GM19395 (cell line): ENCODE data around the gene FETUB.
A peak's percentile ranks its signal among the peaks of the same experiment; 100 is the strongest.
"Not testable (repeated sequence)": the region's sequence is repeated elsewhere in the genome, so short reads cannot be mapped to it uniquely, and the experiment has no call there.

ENCODE experiments used
- ATAC-seq: cut with Tn5 transposase; IDR thresholded peaks from one replicate; pipeline ENCODE4 v1.9.1; 2021; ENCODE audit warnings: mild to moderate bottlenecking, moderate library complexity; ENCODE audit not compliant: unreplicated experiment

Gene FETUB

DNA sequence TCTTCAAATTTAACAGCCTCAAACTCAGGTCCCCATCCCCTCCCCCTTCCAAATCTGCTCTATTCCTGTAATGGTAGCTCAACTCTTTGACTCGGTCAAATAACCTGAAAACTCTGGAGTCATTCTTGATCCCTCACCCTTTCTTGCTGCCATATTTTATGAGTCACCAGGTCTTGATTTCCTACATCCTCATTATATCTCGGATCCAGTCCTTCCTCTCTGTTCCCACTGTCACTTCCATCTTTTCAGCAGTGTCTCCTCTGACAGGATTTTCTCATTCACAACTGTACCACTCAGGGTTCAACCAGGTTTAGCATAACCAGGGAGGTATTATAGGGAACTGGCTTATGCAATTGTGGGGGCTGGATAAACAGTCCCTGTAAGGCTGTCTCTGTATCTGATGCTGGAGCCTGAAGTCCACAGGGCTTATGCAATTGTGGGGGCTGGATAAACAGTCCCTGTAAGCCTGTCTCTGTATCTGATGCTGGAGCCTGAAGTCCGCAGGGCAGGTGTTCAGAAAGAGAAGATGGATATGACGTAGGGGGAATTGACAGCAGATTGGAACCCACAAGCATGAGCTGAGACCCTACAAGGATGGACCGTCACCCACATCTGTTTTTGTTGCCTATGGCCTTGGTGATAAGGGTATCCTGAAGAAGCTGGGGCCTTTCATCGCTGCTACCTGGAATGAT lies 9.1 kb upstream of the FETUB start:
- no peak for ATAC-seq

DNA sequence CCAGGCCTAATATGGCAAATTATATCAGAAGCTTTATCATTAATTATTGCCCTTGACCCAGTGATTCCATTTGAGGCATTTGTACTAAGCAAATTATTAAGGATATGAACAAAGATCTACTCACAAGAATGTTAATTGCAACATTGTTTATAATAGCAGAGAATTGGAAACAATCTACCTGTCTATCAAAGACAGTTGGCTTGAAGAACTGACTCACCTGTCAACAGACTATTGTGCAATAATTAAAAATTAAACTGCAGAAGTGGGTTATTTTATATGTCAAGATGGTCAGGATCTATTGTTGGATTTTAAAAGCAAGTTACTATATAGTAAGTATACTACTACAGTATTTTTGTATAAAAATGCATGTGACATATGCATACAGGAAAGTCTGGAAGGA lies 6.7 kb upstream of the FETUB start:
- ATAC-seq, result no peak

DNA sequence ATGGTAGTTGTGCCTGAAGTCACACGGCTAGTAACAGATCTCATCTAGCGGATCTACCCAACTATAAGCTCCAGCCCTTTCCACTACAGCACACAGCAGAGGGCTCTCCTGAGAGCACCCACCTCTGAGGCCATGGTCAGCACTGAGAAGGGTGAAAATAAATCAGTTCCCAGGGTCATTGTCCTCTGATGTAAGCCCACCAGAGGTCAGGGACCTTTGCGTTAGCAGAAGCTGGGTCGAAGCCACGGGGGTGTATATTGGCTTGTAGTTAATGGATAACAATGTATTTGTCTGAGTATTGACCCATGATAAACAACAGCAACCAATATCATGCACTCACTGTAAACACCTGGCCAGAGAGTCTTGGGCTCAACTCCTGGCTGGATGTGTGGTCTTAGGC lies 6.0 kb upstream of the FETUB start:
- not testable (repeated sequence) for ATAC-seq

DNA sequence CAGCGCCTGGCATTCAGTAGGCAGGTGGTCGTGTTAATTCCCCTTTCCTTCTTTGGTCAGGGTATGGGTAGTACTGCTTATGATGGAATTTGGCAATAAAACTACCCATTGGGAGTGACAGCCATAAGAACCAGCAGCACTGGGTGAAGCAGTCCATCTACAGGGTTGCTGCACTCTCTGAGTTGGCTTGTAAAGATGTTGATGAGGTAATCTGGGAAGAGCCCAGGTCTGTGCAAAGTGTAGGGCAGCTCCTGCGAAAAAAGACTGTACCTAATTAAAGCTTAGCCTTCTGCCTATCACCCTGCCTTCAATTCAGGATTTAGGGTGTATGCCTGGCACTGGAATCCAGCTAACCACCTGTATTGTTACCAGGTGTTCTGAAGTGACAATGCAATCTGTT lies 4.7 kb upstream of the FETUB start:
- no peak for ATAC-seq

DNA sequence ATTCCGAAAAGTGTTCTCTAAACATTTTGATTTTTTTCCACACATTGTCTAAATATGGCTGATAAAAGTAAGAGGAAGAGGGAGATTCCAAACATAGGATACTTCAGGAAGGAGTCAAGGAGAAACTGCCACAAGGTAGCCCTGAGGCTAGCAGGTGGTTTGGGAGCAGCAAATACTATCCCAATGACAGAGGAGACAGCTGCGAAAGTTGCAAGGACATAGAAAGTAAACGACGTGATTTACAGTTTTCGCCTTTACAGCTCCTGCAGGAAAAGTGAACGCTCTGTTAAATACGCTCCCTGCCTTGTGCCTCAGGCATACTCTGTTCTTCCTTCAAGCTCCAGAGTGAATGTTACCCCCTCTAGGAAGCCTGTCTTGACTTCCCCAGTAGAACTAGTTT lies 3.7 kb upstream of the FETUB start:
- no peak for ATAC-seq

DNA sequence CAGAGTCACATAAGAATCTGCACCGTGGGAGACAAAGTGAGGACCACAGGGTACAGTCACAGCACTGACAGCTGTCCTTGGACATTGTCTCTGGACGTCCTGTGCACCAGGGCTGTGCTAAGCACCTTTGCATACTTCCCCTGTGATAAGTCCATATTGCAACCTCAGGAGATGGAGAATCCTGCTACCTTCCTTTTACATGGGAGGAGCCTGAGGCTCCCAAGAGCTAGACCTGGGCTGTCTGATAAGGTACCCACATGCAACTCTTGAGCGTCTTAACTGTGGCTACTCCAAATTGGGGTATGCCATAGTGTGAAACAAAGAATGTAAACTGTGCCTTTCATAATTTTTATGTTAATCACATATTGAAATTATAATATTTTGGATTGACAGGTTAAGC lies 2.5 kb upstream of the FETUB start:
- no peak for ATAC-seq

DNA sequence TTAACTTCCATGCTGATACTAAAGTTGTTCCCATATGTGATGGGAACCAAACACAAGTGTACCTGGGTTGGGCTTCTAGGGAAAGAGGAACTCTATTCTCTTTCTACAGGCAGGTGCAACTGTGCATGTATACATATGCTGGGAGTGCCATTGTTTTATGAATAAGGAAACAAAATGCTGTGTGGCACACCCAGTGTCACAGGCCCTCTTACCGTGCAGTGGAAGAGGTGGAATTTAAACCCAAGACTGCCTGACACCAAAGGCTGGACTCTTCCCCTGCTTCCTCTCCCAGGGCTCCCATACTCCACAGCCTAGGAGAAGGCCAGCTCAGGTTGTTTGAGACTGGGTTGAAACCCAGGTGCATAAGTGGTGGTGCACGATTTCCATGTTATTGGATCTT lies 1.9 kb upstream of the FETUB start:
- ATAC-seq, result no peak

DNA sequence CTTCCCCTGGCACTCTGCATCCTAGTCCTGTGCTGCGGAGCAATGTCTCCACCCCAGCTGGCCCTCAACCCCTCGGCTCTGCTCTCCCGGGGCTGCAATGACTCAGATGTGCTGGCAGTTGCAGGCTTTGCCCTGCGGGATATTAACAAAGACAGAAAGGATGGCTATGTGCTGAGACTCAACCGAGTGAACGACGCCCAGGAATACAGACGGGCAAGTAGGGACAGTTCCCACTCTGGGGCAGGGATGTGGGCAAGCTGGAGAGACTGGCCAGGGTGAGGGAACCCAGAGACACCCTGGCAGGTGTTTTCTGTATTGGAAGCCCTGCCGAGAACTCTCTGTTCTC lies 247 bp downstream of the FETUB start:
- ATAC-seq, result no peak

DNA sequence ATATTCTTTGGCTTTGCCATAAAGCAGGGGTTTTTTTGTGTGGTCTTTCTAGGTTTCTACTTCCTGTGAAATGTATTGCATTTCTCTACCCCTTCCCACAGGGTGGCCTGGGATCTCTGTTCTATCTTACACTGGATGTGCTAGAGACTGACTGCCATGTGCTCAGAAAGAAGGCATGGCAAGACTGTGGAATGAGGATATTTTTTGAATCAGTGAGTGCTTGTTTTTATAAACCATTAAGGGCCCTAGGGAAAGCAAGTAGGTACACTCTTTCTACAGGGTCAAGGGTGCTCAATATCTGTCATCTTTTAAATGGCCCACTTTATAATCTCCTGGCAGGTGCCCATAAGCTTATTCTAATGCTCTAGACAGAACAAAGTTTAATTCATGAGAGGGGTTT lies 730 bp downstream of the FETUB start:
- no peak for ATAC-seq

DNA sequence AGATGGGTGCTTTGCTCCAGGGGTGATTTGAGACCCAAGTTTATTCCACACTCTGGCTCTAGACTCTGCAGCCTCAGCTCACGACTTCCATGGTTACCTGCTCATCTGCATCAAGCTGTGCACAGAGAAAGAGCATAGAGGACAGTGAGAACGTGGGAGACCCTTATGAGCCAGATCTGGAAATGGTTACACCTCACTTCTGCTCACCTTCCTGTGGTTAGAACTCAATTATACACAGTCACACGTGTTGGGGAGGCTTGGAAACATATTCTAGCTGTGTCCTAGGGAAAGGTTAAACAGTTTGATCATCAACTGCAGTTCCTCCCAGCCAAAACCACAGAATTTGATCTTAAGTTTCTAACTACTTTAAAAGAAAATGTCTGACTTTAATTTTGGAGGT lies 1.8 kb downstream of the FETUB start:
- no peak for ATAC-seq

DNA sequence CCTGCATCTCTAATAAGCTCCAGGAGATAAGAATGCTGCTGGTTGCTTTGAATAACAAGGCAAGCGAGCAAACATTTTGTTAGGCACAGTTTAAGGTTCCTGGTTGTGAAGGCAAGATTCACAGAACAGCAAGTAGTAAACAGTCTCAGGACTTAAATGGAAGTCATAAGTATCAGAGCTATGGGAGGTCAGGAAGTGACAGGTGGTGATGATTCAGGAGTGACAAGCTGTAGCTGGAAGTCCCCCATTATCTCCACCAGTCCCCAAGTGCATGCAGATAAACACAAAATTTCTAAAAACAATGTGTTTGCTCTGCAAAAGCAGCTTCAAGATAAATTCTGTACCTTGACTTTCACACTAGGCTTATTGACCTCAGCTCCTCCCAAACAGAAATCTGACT lies 3.3 kb downstream of the FETUB start:
- no peak for ATAC-seq

DNA sequence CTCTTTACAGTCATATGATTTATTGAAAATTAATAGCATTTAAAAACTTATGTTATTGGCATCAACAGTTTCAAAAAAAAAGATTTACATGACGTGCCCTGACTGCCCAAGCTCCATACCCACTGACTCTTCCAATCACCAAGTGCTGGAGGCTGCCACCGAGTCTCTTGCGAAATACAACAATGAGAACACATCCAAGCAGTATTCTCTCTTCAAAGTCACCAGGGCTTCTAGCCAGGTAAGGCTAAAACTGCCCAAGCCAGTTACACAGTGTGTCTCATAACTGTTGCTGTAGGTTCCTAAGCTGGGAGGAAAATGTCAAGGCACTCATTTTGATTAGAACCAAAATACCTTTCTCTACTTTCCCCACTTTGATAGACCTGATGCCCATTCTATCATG lies 4.5 kb downstream of the FETUB start:
- ATAC-seq, result no peak

DNA sequence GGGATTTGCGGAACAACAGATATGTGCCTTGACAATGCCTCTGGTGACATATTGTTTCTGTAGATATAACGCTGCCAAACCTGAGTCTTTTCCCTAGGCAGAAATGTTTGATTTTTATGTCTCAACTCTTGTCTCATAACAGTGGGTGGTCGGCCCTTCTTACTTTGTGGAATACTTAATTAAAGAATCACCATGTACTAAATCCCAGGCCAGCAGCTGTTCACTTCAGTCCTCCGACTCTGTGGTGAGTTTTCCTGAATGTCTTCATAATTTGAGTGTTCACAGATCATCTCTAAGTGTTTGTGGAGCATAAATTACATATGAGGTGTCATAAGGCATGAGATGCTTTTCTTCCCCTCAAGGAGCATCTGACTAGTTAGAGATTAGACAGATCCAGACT lies 5.9 kb downstream of the FETUB start:
- ATAC-seq, result no peak

DNA sequence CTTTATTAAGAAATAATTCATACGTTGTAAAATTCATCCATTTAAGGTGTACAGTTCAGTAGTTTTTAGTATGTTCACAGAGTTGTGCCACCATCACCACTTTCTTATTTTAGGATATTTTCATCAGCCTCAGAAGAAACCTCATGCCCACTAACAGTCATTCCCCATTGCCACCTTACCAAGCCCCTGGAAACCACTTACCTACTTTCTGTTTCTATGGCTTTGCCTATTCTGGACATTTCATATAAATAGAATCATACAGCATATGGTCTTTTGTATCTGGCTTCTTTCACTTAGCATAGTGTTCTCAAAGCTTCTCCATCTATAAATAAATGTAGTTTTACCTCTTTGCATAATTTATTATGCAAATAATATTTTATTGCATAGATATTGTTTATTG lies 6.6 kb downstream of the FETUB start:
- ATAC-seq, result no peak

DNA sequence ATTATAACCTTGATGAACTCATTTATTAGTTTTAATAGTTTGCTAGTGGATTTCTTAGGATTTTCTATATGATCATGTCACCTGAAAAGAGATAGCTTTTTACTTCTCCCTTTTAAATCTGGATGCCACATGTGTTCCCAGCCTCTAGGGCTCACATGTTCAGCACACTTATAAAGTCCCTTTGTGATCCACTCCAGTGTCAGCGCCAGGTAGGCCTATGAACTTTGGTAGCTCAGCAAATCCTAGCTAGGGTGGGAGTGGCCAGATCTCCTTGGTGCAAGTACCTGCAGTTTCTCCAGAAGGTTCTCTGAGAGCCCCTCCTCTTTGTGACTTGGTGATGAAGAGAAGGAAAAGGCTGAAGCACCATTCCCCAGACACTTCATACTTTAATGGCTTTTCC lies 8.7 kb downstream of the FETUB start:
- ATAC-seq, result no peak

DNA sequence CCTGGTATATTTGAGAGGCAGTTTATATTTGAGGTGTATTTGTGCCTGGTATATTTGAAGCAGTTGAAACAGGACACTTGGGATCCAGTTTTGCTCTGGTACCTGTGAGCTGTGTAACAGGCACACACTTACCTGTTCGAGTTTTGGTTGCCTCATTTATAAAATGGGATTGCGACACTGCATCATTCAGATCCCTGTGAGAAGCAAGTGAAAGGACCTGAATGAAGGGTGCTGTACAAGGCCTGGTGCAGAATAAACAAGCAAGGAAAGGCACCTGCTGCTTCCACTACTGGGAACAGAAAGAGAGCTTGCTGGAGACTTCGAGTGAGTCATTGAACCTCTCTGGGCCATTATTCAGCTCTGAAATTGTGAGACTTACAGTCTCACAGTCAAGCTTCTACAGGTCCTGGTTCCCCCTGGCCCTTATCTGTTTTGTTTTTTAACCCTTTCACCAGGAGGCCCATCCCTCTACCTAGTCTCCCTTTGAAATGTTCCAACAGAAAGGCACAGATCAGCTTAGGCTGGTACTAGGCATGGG lies 11.5 kb downstream of the FETUB start:
- no peak for ATAC-seq

DNA sequence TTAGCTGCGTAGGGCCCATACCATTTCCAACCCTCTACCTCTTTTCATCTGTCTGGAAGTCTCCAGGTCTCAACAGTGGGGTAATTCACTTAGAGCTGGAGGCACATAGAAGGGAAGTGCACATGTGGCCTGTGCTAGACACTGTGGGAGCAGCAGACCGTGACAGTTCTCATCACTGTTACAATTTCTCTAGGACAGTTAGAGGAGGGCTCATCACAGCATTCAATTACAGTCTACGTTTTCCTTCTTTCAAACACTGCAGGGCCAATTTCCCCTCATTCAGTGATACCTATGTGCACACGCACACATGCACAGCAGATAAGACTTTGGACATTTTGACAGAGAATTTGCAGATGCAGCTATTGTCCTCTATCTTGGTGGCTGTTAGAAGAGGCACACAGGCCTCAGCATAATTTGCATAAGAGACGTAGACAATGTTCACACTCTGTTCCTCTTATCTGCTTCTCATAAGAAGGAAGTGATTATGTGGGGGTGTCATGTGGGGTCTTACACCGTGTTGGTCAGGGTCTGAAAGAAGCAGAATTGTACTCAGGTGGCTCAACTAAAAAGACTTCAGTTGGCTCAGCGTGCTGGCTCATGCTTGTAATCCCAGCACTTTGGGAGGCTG lies 13.0 kb downstream of the FETUB start:
- ATAC-seq, result peak; percentile 97

DNA sequence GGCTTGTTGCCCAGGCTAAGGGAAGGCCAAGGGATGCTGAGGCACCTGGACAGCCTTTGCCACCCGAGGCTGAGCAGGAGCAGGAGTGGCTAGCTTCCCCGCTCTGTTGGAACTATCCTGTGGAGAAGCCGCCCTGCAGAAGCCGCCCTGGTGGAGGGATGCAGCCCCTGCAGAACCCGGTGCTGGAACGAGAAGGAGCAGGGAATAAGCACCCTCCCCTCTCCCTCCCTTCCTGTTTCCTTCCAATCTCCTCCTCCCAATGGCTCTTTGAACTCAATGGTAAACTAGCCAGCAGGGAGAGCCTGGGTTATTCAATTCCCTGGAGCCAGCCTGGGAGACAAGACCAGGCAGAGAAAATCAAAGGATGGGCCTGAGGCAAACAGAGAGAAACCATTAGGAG lies 13.8 kb downstream of the FETUB start:
- ATAC-seq, result no peak

DNA sequence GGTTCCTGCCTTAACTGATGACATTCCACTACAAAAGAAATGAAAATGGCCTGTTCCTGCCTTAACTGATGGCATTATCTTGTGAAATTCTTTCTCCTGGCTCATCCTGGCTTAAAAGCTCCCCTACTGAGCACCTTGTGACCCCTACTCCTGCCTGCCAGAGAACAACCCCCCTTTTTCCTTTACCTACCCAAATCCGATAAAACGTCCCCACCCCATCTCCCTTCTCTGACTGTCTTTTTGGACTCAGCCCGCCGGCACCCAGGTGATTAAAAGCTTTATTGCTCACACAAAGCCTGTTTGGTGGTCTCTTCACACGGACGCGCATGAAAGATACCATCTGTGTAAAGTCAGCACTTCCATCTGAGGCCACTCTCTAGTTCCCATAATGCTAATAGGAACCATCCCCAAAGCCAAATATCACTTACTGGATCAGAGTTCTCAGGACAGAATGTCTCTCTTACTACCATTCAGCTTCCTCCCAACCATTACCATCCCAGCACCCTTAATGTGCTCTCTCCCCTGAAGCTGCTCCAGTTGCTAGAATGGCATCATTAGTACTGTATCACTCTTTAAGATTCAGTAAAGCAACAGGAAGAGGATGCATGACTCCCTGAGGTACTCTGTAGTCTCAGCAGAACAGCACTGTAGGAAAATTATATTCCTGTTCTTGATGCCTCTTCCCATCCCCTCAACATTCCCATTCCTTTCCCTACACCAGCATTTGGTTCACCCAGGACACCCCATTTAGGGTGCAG lies 23.3 kb downstream of the FETUB start:
- ATAC-seq, result no peak

DNA sequence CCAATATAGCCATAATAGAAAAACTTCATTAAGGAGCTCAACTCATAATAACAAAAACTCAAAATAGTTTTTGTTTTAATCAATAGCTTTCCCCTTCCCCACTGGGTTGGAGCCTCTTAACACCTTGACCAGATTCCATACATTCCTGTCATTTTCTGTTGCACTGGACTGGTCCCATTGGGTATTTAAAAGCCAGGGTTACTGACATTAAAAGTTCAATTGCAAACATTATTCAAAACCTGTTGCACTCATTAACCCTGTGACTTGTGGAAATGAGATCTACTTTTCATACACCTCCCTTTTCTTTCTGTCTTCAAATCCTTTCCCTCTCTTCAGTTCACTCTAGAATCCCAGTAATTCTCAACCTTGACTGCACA lies 23.9 kb downstream of the FETUB start:
- no peak for ATAC-seq

DNA sequence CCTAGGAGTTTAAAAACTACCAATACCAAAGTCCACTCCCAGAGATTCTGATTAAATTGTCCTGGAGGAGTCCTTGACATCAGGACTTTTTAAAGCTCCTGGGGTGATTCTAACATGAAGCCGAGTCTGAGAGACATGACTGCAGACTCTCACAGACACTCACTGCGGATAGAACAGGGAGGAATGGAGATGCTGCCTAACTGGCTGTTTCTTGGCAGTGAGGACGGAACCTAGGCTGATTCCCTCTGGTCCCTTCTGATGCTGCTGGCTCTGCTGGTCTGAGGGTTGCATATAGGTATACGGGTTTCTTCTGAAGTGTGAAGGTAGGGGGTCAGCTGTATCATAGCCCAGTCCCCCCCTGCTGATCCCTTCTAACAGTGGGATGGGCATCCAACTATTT lies 24.3 kb downstream of the FETUB start:
- no peak for ATAC-seq

DNA sequence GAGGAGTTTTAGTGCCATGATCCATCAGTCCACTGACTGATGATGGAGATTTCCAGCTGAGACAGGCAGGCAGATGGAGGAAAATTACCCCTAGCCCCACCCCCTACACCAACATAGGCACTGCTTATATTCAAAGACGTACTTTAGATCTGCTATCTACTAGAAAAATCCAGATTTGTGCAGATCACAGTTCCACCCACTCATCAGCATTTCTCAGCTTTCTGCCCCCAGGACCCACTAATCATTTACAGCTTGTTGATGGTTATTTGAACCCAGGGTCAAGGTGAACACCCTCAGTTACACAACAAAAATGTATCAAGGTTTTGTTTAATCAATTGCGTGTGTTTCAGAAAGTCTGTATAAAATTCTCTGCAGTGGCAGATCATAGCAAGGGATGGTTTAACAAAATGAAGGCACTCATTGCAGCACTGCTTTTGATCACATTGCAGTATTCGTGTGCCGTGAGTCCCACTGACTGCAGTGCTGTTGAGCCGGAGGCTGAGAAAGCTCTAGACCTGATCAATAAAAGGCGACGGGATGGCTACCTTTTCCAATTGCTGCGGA lies 25.5 kb downstream of the FETUB start, which contains the start of gene HRG:
TSS of gene HRG (plus strand) at position 390 of the 564 bp plus-strand sequence. CDS start at position 408, 18 bp downstream.
- no peak for ATAC-seq
